ENCODE results near the gene DPYSL3. TPM values are rescaled to one million over a fixed set of nuclear protein-coding genes. Genes with fewer than 3 reads are reported as not detected.

Gene DPYSL3
- total RNA-seq, 1 donor from 2014 or later = 414 TPM

DNA sequence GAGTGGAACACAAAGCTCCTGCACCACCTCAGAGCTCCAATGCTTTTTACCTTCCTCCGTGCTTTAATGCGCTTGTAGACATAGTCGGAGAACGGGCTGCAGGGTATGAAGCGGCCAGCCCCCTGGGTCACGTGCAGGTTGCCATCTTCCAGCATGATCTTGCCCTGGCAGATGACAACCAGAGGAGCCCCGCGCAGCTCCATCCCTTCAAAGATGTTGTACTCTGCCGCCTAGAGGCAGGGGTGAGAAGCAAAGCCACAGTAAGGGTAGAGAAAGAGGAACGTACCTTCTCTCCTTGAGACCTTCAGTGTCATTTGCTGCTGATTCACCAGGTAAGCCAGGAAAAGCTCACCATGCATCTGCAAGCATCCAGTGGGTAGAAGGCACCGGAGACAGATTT is 112.3 kb downstream of the DPYSL3 start:
- Histone ChIP-seq H3K79me2 (ENCODE audit: low read depth) (peaks cover 7% of the 10 kb centered on the region), H3K4me1 (no peaks in the 10 kb centered on the region), H3K27me3 (no peaks in the 10 kb centered on the region), H3F3A (ENCODE audit: low read depth) (peaks cover 96% of the 10 kb centered on the region), H4K20me1 (ENCODE audit: low read depth) (peaks cover 46% of the 10 kb centered on the region), H3K9me3 (ENCODE audit: low read depth) (no peaks in the 10 kb centered on the region), H3K9ac (no peak overlapping the region), H2AFZ (replicated peaks) (no peak overlapping the region), H3K4me2 (no peak overlapping the region), H3K27ac (no peak overlapping the region), H3K4me3 (no peak overlapping the region), H3K36me3 (peaks cover 50% of the 10 kb centered on the region)
- H3K36me3 Mint-ChIP-seq = peaks cover 47% of the 10 kb centered on the region
- DNase-seq (ENCODE audit: low spot score) = peak; percentile 29
- H3K4me3 Mint-ChIP-seq = no peak overlapping the region
- TF ChIP-seq EZH2 (IDR thresholded peaks at IDR 0.05) = no peak
- no peak for TF ChIP-seq EZH2phosphoT487 (IDR thresholded peaks at IDR 0.05)
- TF ChIP-seq, protein P1, sequence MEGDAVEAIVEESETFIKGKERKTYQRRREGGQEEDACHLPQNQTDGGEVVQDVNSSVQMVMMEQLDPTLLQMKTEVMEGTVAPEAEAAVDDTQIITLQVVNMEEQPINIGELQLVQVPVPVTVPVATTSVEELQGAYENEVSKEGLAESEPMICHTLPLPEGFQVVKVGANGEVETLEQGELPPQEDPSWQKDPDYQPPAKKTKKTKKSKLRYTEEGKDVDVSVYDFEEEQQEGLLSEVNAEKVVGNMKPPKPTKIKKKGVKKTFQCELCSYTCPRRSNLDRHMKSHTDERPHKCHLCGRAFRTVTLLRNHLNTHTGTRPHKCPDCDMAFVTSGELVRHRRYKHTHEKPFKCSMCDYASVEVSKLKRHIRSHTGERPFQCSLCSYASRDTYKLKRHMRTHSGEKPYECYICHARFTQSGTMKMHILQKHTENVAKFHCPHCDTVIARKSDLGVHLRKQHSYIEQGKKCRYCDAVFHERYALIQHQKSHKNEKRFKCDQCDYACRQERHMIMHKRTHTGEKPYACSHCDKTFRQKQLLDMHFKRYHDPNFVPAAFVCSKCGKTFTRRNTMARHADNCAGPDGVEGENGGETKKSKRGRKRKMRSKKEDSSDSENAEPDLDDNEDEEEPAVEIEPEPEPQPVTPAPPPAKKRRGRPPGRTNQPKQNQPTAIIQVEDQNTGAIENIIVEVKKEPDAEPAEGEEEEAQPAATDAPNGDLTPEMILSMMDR (IDR thresholded peaks at IDR 0.05) = peak; percentile 39
- H3K27me3 Mint-ChIP-seq (ENCODE audit: insufficient read depth, low read depth) = no peaks in the 10 kb centered on the region
- H3K27ac Mint-ChIP-seq = no peak overlapping the region
- H3K9me3 Mint-ChIP-seq = no peaks in the 10 kb centered on the region
- H3K4me1 Mint-ChIP-seq = no peaks in the 10 kb centered on the region

DNA sequence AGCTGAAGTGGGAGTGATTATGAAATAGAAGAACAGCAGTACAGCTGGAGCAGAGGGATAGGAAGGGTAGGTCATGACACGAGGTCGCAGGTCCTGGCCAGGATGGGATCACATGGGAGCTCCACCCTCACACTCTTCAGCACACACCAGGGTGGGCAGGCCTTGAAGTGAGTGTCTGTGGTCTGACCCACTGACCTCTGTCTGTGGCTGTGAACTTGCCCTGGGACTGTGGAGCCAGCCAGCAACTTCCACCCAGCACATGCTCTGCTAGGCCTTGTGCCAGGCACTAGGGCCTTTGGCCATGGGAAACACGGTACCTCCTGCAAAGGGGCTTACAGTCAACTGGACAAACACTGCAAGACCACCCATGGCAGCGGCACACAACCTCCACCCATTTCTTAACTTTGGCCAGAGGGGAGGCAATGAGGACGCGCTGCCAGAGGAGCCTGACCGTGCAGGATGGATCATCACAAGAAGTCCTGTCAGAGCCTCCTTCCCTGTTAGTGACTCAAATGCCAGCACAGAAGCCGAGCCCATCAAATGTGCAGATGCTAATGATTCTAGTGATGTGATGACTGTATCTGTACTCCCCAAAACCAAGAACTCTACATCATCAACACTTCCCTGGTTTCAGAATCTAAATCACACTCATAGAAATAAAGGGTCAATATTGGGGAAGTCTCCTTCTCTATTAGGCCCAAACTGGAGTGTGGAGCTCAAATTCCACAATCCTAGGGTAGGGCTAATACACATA is 113.6 kb downstream of the DPYSL3 start:
- H3K36me3 ChIP-seq = peaks cover 40% of the 10 kb centered on the region
- TF ChIP-seq EZH2phosphoT487 (IDR thresholded peaks at IDR 0.05) = no peak
- no peak for TF ChIP-seq EZH2 (IDR thresholded peaks at IDR 0.05)
- TF ChIP-seq, protein P1 (IDR thresholded peaks at IDR 0.05) = no peak
- no peak overlapping the region for H2AFZ ChIP-seq (replicated peaks)
- H3K4me1 ChIP-seq = peaks cover 5% of the 10 kb centered on the region
- Mint-ChIP-seq H3K4me1 (no peaks in the 10 kb centered on the region), H3K36me3 (peaks cover 55% of the 10 kb centered on the region), H3K27me3 (ENCODE audit: insufficient read depth, low read depth) (peaks cover 2% of the 10 kb centered on the region), H3K4me3 (no peak overlapping the region), H3K9me3 (no peaks in the 10 kb centered on the region), H3K27ac (no peak overlapping the region)
- peaks cover 5% of the 10 kb centered on the region for H3K79me2 ChIP-seq (ENCODE audit: low read depth)
- H3K27ac ChIP-seq = no peak overlapping the region
- H3K4me2 ChIP-seq = no peak overlapping the region
- H3K27me3 ChIP-seq = no peaks in the 10 kb centered on the region
- no peak overlapping the region for H3K4me3 ChIP-seq
- no peaks in the 10 kb centered on the region for H3K9me3 ChIP-seq (ENCODE audit: low read depth)
- H3K9ac ChIP-seq = no peak overlapping the region
- no peak for DNase-seq (ENCODE audit: low spot score)
- peaks cover 49% of the 10 kb centered on the region for H4K20me1 ChIP-seq (ENCODE audit: low read depth)
- H3F3A ChIP-seq (ENCODE audit: low read depth) = peaks cover 98% of the 10 kb centered on the region

DNA sequence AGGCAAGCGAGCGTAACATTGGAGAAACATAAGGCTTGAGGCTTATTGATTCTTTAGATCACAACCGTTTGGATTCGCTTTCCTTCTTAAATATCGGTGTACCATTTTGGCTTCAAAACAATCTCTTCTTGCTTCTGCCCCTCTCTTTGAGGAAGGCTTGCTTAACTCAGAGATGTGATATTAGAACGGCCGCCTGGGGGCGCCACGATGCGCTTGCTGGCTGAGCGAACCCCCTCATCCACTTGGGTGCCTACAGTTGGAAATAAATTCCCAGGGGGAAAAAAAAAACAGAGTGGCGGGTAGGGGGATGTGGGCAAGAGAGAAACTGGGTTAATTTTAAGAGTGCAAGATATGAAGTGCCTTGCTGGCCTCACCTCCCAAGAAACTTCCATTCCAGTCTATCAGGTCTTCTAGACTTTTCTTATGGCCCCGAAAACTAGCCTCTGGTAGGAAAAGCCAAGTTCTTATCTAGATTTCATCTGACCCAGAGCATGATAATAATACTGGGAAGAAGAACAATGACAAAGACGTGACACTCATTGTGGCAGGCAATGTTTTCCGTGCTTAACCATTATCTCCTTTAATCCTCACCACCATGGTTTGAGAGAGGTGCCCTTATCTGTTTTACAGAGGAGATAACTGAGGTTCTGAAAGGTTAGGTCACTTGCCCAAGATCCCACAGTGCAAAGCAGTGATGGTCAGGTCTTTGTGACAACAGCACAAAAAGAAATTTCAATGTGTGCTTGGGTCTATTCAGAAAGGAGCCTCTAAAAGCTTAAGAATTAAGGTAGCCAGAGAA is 115.8 kb downstream of the DPYSL3 start:
- no peak overlapping the region for H3K4me3 Mint-ChIP-seq
- TF ChIP-seq EZH2phosphoT487 (IDR thresholded peaks at IDR 0.05) = no peak
- TF ChIP-seq, protein P1 (IDR thresholded peaks at IDR 0.05) = peak; percentile 67
- Histone ChIP-seq H3K27me3 (no peaks in the 10 kb centered on the region), H3K9ac (no peak overlapping the region), H2AFZ (replicated peaks) (no peak overlapping the region), H3F3A (ENCODE audit: low read depth) (peaks cover 98% of the 10 kb centered on the region), H3K79me2 (ENCODE audit: low read depth) (peaks cover 5% of the 10 kb centered on the region), H3K4me3 (no peak overlapping the region), H3K27ac (peak overlapping the region; percentile 66), H4K20me1 (ENCODE audit: low read depth) (peaks cover 47% of the 10 kb centered on the region), H3K9me3 (ENCODE audit: low read depth) (no peaks in the 10 kb centered on the region), H3K36me3 (peaks cover 24% of the 10 kb centered on the region), H3K4me2 (no peak overlapping the region), H3K4me1 (peaks cover 9% of the 10 kb centered on the region)
- no peak overlapping the region for H3K27ac Mint-ChIP-seq
- peaks cover 54% of the 10 kb centered on the region for H3K36me3 Mint-ChIP-seq
- H3K9me3 Mint-ChIP-seq = no peaks in the 10 kb centered on the region
- peaks cover 2% of the 10 kb centered on the region for H3K27me3 Mint-ChIP-seq (ENCODE audit: insufficient read depth, low read depth)
- H3K4me1 Mint-ChIP-seq = peaks cover 3% of the 10 kb centered on the region
- peak; percentile 46 for DNase-seq (ENCODE audit: low spot score)

Data from neural progenitor cell (in vitro differentiated cells).